HG02981 (cell line): ENCODE data around the gene BBOF1.
"Not testable (repeated sequence)": the region's sequence is repeated elsewhere in the genome, so short reads cannot be mapped to it uniquely, and the experiment has no call there.

Experiments
- ATAC-seq: cut with Tn5 transposase; IDR thresholded peaks from one replicate; pipeline ENCODE4 v1.9.1; 2021; ENCODE audit warnings: mild to moderate bottlenecking, moderate library complexity; ENCODE audit not compliant: unreplicated experiment

Gene BBOF1

DNA sequence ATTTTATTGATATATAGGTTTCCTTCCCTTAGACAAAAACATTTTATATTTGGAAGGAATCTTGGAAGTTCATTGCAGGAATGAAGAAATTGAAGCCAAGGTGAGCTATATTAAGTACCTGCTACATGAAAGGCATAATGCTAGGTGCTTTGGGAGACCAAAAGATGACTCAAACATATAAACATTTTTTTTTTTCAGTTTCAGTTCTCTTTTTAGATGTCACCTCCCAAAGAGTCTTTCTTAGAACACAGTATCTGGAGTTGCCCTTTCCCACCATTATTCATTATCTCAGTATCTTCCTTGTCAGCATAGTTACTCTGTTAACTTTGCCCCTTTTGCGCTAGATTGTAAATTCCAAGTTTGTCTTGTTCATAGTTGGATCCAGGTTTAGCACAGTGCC is 66.7 kb downstream of the BBOF1 start:
- ATAC-seq: no peak

GRCh38 chr14:74089251-74090020 is 70.3 kb downstream of the BBOF1 start:
- no peak for ATAC-seq

GRCh38 chr14:74105381-74105780 is 86.2 kb downstream of the BBOF1 start:
- no peak for ATAC-seq

DNA sequence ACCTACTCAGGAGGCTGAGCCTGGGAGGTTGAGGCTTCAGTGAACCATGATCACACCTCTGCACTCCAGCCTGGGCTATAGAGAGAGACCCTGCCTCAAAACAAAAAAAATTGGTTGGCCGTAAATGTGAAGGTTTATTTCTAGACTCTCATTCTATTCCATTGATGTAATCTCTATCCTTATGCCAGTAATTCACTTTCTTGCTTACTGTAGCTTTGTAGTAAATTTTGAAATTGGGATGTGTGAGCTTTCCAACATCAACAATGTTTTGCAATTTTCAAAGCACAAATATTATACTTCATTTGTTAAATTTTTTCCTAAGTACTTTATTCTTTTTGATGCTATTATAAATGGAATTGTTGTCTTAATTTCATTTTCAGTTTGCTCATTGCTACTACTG is 90.2 kb downstream of the BBOF1 start:
- no peak for ATAC-seq

DNA sequence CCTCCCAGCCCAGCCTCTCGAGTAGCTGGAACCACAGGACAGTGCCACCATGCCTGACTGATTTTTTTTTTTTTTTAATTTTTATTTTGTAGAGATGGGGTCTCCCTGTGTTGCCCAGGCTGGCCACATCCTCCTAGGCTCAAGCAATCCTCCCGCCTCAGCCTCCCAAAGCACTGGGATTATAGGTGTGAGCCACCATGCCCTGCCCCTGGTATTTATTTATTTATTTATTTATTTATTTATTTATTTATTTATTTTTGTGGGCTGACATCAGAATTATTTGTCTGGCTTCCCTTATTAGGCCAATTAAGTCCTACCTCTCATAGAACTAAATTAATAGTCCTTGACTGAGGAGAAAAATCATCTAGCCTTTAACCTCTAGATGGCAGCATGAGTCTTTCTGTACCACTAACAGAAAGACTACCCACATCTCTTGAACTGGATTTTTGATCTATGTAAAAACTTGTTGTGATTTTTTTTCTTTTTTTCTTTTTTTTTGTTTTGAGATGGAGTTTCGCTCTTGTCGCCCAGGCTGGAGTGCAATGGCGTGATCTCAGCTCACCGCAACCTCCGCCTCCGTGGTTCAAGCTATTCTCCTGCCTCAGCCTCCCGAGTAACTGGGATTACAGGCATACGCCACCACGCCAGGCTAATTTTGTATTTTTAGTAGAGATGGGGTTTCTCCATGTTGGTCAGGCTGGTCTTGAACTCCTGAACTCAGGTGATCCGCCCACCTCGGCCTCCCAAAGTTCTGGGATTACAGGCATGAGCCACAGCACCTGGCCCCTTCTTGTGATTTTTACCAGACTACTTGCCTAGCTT is 92.5 kb downstream of the BBOF1 start:
- ATAC-seq: not testable (repeated sequence)
